Left kidney (tissue), 2 donors: ENCODE measurements around the gene FAM110D. TPM values are rescaled to one million over a fixed set of nuclear protein-coding genes. Genes with fewer than 3 reads are reported as not detected.
A peak's percentile ranks its signal among the peaks of the same experiment; 100 is the strongest.

Experiments used
- DNase-seq: peaks from one replicate; pipeline ENCODE4 v3.0.0-alpha.2; 2013
- polyA plus RNA-seq: library from polyadenylated mRNA; unstranded; fragments of 120-200 nt; gene quantifications from one replicate; pipeline ENCODE4 v1.2.1, GENCODE V29; 2013; ENCODE audit not compliant: insufficient read length

FAM110D gene
- polyA plus RNA-seq, 1 donor = 0.63 TPM

DNA sequence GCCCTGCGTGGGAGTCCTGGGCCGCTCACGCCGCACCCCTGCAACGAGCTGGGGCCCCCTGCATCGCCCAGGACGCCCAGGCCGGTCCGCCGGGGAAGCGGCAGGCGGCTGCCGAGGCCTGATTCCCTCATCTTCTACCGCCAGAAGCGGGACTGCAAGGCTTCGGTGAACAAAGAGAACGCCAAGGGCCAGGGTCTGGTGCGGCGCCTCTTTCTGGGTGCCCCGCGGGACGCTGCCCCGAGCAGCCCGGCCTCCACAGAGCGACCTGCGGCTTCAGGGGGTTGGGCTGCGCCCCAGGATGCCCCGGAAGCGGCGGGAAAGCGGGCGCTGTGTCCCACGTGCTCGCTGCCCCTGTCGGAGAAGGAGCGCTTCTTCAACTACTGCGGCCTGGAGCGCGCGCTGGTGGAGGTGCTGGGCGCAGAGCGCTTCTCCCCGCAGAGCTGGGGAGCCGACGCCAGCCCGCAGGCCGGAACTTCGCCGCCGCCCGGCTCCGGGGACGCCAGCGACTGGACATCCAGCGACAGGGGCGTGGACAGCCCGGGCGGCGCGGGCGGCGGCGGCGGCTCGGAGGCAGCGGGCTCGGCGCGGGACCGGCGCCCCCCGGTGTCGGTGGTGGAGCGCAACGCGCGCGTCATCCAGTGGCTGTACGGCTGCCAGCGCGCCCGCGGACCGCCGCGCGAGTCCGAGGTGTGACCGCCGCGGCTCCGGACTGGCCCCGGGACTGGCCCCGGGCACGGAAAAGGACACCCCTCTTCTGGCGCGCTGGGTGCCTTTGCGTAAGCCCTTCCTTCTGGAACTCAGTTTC is 2.7 kb downstream of the FAM110D start:
- DNase-seq = no peak

DNA sequence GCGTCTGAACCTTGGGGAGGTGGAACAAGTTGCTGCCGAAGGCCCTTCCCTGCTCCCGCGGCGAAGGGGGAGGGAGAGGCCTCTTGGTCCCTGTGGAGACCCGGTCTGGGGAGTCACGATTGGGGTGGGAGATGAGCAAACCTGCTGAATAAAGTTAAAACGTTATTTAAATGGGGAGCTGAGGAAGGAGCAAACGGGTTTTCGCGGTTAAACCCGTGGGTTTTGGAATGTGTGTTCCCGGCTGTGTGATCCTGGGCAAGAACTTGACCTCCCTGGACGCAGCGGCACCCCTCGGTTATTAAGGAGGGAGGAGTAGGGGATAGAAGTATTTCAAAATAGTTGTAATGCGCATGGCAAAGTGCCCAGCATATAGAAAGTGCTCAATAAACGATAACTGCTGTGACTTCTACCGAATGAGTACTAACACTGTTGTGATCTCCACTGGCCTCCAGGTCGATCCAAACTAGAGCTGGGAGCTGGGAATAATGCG is 3.4 kb downstream of the FAM110D start:
- no peak for DNase-seq

DNA sequence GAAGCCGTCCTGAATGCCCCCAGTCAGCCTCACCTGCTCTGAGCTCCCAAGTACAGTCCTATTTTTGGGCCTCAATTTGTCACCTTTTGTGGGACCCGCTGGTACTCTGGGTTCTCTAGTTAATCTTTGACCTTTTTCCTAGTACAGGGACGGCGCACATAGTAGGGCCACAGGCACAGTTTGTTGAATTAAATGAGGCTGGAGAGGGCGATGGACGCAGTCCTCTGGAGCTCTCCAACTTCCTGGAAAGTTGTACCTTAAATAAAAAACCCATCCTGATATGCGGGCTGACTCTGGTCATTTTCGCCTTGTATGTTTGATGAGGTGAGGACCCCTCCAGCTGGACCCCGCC is 4.8 kb downstream of the FAM110D start:
- no peak for DNase-seq

DNA sequence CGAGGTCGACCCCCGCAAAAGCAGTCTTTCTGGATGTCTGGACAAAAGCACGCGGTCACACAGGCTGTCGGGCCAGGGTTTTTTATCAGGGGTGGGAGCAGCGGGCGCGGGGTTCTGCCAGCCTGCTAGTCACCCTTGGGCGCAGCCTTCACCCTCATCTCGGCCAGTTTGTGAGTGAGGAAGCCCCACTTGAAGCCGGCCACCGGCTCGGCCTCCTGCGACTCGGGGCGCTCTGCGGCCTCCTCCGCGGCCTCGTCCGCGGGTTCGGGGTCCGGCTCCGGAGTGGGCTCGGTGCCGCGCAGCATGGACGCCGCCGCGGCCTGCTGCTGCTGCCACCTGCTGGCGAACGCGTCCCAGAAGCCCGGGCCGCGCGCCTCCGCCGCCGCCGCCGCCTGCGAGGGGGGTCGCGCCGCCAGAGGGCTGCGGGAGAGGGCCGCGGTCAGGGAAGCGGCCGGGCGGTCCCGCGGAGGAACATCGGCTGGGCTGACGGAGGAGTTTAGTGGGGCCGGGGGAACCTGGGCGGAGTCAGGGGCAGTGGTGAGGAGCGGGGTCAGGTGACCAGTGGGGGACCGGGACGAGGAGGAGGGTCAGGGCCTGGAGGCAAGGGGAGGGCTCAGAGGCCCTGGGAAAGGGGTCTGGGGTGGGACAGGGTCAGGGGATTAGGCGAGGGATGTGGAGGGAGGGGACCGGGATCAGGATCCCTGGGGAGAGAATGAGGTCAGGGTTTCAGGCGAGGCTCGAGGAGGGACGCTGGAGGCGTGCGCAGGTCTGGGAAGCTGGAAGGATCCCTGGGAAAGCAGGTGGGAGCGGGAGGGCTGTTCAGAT is 5.4 kb downstream of the FAM110D start:
- DNase-seq = no peak

DNA sequence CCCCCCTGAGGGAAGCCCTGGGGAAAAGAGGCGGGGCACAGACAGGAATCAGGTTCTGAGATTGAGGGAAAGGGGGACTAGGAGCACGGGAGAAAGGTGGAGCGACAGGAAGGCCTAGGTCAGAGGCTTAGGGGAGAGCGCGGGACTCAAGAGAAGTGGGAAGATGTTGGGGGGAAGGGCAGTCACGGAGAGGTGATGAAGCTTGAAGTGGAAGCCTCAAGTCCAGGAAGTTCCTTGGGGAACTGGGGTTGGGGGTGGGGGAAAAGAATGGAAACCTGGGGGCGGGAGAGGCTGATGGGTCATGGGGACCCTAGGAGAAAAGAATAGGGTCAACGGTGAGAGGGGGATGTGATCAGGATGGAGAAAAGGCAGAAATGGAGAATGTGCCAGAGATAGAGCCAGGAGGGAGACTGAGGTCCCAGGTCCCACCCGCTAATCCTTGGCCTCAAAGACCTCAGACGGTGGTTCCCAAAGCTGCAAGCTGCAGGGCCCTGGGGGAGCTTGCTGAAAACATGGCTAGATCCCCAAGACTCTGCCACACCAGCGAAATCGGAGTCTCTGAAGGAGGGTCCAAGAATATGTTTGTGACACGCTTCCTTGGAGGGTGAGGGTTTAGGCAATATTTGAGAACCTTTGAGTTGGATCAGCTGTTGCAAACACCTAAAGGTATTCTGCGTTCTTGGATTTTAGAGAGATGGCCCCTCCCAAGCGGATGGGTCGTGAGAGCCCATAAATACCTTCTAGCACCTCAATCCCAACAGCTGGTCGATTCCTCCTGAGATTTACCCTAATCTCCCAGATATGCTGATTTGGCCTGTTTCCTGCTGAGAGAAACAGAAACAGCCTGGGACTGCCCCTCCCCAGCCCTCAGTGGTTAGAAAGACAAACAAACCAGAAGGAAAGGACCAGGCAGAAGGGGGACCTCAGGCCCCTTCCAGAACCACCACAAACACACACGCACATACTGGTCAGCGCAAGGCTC is 6.3 kb downstream of the FAM110D start:
- no peak for DNase-seq

DNA sequence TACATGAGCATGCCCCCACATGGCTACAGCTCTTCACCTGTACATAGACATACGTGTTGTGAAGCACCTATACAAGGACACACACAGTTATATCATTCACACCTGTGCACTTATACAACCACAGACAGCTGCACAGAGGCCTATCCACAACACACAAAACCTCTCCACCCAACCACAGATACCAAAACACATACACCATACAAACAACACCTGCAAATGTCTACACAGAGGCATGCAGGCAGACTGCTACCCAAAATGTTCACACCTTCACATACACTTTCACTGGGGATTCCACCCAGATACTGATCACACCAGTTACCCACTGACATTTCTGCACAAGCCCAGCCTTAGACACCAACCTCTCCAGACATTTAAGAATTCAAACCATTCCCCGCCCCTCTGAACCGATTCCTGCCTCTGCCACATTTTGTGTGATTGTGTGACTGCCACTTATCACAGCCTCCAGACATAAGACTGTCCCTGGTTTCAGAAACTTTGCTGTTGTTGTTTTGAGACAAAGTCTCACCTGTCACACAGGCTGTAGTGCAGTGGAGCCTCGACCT is 7.9 kb downstream of the FAM110D start:
- DNase-seq = no peak

DNA sequence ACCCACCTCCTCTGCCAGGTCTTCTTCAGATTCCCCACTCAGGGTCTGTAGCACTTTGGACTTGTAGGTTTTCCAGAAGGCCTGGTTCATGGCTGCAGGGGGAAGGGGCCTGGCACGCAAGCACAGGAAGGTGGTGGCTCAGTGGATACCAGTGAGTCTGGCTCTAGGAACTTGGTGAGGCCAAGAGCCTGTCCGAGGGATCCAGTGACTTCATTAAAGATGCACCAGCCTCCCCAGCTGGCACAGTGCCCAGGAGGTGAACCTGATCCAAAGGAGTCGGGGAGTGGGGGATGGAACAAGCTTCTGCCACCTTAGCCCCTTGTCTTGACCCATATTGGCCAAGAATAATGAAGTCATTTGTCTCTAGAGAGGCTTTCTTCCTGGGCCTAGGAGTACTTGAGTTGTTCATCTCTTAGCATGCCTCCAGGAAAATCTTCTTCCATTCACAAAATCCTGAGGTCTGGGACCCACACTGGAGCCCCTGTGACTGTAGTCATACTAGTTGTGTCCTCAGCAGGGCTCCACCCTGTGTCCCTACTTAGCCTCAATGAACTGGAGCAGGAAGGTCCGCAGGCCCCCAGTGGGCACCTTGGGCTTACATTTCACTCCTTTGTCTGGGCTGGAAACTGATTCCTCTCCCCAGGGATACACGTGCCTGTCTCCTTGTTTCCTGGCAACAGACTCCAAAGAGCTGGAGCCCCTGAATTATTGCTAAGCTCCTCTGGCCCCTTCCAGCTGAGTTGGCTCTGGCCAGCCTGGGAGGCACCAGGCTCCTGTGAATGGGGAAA is 9.7 kb downstream of the FAM110D start, which contains the start of gene C1orf232:
Gene C1orf232, minus strand, starts transcription at position 554 of the 788 bp plus-strand sequence. Its CDS starts 464 bp downstream, at position 90.
- DNase-seq = no peak

DNA sequence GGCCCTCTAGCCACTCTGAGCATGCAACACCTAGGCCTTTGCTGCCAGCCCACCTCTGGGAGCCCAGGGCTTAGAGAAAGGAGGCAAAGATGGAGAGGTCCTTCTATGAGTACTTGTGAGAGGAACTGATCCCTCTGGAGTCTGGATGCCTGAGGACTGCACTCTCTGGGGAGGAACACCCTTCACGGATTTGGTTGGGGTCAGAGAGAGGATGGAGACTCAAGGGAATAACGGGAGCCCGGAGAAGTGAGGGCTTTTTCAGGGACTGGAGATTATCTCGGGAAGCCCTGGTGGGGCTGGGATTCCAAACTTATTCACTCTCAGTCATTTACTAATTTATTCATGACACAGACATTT is 10.3 kb downstream of the FAM110D start:
- no peak for DNase-seq

DNA sequence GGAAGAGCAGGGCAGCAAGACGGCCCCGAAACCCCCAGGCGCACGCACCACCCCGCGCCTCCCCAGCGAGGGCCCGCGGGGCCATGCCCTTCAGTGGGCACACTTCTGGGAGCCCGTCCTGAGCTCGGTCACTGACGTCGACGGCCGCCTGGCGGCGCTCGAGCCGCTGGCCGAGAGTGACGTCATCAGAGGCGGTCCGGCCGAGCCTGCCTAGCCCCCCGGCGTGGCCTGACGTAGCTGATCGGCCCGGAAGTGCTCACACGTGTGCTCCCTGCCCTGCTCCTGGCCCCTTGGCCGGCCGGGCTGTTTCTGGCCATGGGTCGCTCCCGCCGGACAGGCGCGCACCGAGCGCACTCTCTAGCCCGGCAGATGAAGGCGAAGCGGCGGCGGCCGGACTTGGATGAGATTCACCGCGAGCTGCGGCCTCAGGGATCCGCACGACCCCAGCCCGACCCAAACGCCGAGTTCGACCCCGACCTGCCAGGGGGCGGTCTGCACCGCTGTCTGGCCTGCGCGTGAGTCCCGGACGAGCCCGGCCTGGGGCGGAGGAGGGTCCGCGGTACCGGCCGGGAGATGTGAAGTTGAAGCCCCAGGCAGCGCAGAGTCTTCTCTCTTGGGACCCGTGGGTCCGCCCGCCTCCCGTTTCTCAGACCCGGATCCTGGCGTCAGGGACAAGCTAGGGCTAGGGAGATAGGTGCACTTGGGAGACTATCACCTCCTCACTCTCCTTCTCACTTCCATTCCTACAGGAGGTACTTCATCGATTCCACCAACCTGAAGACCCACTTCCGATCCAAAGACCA is 11.0 kb downstream of the FAM110D start, which contains the start of gene ZNF593:
Gene ZNF593, plus strand, starts transcription at position 240 of the 803 bp plus-strand sequence. Its CDS starts 76 bp downstream, at position 316.
- peak; percentile 85 for DNase-seq

DNA sequence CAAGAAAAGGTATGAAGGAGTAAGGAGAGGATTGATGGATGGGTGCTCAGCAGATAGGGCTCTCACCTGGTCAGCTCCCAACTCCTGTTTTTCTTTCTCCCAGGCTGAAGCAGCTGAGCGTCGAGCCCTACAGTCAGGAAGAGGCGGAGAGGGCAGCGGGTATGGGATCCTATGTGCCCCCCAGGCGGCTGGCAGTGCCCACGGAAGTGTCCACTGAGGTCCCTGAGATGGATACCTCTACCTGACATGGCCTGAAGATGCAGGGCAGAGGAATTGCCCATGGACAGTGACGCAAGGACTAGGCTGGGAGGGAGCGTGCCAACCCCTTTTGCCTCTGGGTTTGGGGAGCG is 11.6 kb downstream of the FAM110D start:
- DNase-seq = no peak

DNA sequence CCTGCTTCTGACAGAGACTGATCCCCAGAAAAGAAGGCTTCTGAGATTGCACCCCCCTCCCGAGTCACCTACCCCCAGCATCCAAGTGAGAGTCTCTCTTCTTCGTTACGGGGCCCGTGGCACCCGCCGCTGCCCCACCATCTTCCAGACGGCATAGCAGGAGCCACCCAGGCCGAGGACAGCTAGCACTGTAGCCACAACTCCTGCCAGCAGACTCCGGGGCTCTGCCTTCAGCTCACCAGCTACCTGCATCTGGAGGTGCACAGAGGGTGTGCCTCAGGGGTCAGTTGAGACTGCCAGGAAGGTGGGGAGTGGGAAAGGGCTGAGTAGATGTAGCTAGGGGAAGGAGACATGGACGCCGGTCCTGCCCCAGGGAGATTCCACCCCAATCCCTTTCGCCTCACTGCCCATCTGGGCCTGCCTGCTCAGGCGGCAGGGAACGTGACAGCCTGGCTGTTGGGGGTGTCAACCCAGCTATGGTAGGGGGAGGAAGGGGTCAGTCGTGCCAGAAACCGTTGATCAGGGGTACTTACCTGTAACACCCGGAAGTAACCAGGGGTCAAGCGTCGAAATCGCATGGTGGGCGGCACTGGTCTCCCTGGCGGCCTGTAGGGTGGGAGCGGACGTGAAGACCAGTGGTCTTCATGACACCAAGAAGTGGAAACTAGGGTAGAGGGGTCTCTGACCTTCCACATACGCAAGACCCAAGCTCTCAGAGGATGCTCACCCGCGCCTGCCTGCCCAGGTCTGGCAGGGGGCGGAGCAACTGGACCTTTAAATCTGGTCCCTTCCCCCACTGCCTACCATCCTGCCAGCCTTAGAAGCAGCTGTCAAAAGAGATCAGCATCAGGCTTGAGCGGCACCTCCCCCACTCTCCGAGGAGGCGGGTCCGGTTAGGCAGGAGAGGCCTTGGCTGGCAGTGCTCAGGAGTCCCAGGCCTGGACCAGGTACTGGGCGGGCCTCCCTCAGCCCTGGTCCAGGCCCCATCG is 12.5 kb downstream of the FAM110D start, which contains the start of gene ZNF593OS:
Gene ZNF593OS, minus strand, starts transcription at position 749 of the 989 bp plus-strand sequence. Its CDS starts 171 bp downstream, at position 578.
- DNase-seq = no peak

DNA sequence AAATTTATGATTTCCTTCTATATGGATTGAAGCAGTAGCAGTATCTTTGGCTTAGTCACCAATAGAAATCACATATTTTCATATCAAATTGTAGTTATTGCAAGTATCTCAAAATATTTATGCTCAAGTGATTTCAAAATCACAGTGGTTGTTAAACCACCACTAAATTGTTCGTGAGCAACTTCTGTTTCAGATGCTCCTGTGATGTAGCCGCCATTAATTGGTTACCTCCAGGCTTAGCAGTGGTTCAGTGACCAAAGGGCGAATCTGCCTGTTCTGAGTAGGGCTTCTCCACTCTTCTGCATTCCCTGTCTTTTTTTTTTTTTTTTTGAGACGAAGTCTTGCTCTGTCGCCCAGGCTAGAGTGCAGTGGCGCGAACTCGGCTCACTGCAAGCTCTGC is 16.5 kb downstream of the FAM110D start:
- DNase-seq = no peak

DNA sequence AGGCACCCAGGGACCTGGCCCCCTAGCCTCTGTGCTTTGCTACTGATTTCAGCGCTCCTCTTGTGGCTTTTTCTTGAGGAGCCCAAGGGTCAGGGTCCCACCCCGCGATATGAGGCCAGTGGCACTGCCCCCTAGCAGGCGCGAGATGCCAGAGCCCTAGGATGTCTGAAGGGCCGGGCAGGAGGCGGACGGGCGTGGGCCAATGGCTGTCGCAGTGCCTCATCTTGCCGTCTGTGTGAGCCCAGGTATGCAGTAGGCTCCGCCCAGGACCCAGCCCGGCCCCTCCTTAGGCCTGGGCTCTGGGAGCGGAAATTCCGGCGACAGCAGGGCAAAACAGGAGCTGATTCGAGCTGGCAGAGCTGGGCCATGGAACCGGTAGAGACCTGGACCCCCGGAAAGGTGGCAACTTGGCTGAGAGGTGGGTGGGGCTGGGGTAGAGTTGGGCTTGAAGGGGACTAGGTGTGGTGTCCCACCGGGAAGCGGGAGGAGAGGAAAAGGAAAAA is 18.4 kb downstream of the FAM110D start, which contains the start of gene CNKSR1:
Gene CNKSR1, plus strand, starts transcription at position 310 of the 503 bp plus-strand sequence. Its CDS starts 57 bp downstream, at position 367.
- DNase-seq = no peak

DNA sequence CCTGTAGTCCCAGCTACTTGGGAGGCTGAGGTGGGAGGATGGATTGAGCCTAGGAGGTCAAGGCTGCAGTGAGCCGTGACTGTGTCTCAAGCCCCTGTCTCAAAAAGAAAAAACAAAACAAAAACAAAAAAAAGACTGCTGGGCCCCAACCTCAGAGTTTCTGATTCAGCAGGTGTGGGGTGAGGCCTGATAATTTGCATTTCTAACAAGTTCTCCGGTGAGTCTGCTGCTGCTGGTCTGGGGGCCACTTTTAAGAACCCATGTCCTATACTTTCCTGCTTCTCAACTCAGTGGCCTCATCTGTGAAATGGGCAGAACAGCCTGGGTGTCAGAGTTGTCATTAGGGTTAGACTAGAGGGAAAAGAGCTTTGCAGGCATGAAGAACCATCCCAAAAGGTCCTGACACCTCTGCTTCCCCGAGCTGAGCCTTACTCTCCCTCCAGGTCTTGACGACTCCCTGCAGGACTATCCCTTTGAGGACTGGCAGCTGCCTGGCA is 21.2 kb downstream of the FAM110D start:
- no peak for DNase-seq

DNA sequence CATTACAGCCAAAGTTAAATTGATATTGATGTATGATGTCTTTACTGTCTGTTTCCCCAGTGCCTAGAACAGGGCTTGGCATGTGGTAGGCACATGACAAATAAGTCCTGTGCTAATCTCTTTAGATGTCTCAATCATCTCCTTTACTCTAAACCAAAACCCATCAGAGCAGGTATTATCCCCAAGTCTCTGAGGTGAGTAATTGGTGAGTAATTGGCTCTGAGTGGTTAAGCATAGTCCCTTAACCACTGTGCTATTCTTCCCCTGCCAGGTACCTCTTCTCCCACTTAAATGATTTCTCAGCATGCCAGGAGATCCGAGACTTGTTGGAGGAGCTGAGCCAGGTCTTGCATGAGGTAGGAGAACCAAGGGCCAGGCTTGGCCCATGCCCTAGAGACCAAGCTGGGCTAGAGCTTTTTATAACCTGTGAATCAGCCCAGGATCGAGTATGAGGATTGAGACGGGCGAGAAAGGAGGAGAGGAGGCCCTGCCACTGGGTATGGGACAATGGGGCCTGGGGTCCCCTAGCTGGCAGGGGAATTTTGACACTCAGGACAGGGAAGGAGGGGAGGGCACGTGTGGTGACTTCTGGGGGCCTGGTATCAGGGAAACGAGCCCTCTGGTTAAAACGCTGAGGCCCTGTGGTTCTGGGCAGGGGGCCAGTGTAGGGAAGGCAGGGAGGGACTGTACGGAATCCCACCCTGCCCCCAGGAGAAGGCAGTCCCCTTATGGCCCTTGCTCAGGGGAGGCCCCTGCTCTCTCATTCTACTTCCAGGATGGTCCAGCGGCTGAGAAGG is 22.9 kb downstream of the FAM110D start:
- no peak for DNase-seq

DNA sequence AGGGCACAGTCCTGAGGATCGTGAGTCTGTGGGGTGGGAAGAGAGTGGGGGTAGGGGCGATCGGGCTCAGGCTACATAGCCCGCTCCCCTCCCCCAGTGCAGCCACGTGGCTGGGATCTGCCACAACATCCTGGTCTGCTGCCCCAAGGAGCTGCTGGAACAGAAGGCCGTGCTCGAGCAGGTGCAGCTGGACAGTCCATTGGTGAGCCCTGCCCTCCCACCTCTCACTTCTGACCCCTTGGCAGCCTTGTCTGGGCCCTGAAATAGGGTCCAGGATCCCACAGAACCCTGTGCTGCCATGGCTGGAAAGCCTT is 23.5 kb downstream of the FAM110D start:
- DNase-seq = no peak

DNA sequence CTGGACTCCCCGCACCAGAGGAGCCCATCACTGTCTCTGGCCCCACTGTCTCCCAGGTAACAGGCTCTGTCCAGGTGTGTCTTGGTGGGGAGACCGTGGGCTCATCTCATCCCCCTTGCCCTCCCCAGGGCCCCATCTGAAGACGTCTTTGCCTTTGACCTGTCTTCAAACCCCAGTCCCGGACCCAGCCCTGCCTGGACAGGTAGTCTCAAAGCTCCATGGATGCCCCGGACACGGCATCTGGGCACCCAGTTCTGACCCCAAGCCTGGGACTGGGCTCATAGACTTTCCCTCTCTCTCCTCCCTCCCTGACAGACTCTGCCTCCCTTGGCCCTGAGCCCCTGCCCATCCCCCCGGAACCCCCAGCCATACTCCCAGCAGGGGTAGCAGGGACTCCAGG is 25.2 kb downstream of the FAM110D start:
- DNase-seq = no peak
